ENCODE results near the gene MYO10. TPM values are rescaled to one million over a fixed set of nuclear protein-coding genes. Genes with fewer than 3 reads are reported as not detected.

MYO10 gene
- total RNA-seq, 4 donors from 2014 or later: 30.6 to 55.9 (median 38.2) TPM

DNA sequence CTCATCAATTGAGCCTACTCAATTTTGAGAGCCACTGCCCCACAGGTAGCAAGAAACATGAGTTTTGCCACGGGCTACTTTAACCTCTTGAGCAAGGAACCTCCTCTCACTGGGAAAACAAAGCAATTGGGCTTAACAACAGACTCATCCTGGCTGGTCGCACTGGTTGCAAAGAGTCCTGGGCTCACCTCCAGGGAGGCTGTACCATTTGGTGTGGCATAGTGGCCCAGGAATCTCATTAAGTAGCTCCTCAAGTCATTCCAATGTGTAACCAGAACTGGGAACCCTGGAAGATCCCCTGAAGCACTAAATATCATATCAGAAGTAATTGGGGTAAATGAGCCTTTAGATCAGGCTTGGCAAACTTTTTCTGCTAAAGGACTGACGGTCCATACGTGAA, 78.5 kb downstream of the MYO10 start:
- Histone ChIP-seq H3K27me3 (no peaks in the 10 kb centered on the region), H3K4me3 (no peak overlapping the region), H3K4me1 (peaks cover 0 to 13% (median 3%) of the 10 kb centered on the region in 4 donors), H3K9me3 (peaks cover 0 to 5% (median 0%) of the 10 kb centered on the region in 4 donors), H3K27ac (no peak overlapping the region), H3K36me3 (no peaks in the 10 kb centered on the region)
- TF ChIP-seq EP300 (IDR thresholded peaks at IDR 0.05): no peak
- no peak for TF ChIP-seq POLR2A (IDR thresholded peaks at IDR 0.05)
- TF ChIP-seq, protein P1, sequence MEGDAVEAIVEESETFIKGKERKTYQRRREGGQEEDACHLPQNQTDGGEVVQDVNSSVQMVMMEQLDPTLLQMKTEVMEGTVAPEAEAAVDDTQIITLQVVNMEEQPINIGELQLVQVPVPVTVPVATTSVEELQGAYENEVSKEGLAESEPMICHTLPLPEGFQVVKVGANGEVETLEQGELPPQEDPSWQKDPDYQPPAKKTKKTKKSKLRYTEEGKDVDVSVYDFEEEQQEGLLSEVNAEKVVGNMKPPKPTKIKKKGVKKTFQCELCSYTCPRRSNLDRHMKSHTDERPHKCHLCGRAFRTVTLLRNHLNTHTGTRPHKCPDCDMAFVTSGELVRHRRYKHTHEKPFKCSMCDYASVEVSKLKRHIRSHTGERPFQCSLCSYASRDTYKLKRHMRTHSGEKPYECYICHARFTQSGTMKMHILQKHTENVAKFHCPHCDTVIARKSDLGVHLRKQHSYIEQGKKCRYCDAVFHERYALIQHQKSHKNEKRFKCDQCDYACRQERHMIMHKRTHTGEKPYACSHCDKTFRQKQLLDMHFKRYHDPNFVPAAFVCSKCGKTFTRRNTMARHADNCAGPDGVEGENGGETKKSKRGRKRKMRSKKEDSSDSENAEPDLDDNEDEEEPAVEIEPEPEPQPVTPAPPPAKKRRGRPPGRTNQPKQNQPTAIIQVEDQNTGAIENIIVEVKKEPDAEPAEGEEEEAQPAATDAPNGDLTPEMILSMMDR (IDR thresholded peaks at IDR 0.05): no peak
- no peak for DNase-seq (ENCODE audit: low spot score in 2 of 2)
- 95 to 98% methylated on average over 4 of the region's 4 CpGs for WGBS, 2 donors

DNA sequence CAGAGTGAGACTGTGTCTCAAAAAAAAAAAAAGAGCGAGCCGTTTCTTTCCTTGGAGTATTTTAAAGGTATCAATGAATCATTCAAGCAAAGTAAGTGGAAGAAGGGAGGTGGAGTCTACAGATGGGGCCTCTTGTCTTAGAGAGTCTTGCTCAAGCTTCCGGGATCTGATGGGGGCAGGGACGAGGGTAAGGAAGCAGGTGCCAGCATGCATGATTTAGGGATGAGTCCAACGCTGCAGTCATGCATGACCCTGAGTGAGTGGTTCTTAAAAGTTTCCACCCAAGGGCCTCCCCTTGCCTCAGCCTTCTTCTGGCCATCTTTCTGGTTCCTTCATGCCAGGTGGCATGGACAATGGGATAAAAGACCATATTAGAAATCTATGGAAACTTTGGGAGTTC, 79.6 kb downstream of the MYO10 start:
- Histone ChIP-seq H3K27ac (no peak overlapping the region), H3K9me3 (peaks cover 0 to 5% (median 0%) of the 10 kb centered on the region in 4 donors), H3K4me3 (no peak overlapping the region), H3K4me1 (peaks cover 0 to 12% (median 3%) of the 10 kb centered on the region in 4 donors), H3K36me3 (no peaks in the 10 kb centered on the region), H3K27me3 (no peaks in the 10 kb centered on the region)
- no peak for DNase-seq (ENCODE audit: low spot score in 2 of 2)
- TF ChIP-seq EP300 (IDR thresholded peaks at IDR 0.05) (no peak), POLR2A (IDR thresholded peaks at IDR 0.05) (no peak)
- TF ChIP-seq, protein P1 (IDR thresholded peaks at IDR 0.05): no peak
- 86 to 91% methylated on average over 5 of the region's 5 CpGs for WGBS, 2 donors

DNA sequence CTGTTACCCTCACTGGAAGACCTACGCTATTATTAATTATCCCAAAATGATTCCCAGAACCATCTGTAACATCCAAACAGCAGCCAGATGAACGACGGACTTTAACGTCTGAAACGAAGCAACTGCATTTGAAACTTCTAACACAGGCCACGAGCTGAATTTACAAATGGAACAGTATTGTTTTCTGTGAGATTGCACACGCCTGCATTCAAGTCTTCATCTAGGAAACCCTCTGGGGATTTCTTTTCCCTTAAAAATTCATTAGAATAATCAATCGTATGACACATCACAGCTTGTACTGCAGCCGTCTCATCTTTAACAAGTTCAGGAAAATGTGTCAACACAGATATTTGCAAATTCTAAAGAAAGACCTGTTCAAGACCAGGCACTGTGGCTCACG, 80.2 kb downstream of the MYO10 start:
- 55 to 68% methylated on average over 10 of the region's 10 CpGs for WGBS, 2 donors
- H3K9me3 ChIP-seq: peaks cover 0 to 5% (median 0%) of the 10 kb centered on the region in 4 donors
- no peaks in the 10 kb centered on the region for H3K36me3 ChIP-seq
- no peak overlapping the region for H3K27ac ChIP-seq
- TF ChIP-seq EP300 (IDR thresholded peaks at IDR 0.05) (no peak), POLR2A (IDR thresholded peaks at IDR 0.05) (no peak)
- TF ChIP-seq, protein P1 (IDR thresholded peaks at IDR 0.05): no peak
- no peaks in the 10 kb centered on the region for H3K27me3 ChIP-seq
- H3K4me1 ChIP-seq: peaks cover 0 to 12% (median 3%) of the 10 kb centered on the region in 4 donors
- no peak overlapping the region for H3K4me3 ChIP-seq
- no peak for DNase-seq (ENCODE audit: low spot score in 2 of 2)

DNA sequence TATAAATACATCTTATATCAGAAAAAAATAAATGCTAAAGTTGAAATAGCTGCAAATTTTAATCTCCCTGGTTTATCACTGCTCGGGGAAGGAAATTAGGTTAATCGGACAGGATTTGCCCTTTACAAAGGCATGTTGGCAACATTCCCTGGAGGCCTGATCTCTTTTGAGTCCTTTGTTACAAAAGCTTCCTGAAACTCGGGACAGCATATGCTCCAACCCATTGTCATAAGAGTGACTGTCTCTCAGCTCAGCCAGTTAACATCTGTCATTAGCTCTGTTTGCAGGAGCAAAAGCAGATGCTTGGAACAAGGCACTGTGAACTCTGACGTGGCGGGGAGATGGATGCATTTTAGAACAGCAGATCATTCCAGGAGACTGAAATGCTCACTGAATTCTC, 80.6 kb downstream of the MYO10 start:
- H3K4me3 ChIP-seq: no peak overlapping the region
- WGBS, 2 donors: 32 to 37% methylated on average over 5 of the region's 5 CpGs
- no peaks in the 10 kb centered on the region for H3K36me3 ChIP-seq
- H3K9me3 ChIP-seq: peaks cover 0 to 5% (median 0%) of the 10 kb centered on the region in 4 donors
- no peak for DNase-seq (ENCODE audit: low spot score in 2 of 2)
- peaks cover 0 to 12% (median 3%) of the 10 kb centered on the region in 4 donors for H3K4me1 ChIP-seq
- TF ChIP-seq, protein P1 (IDR thresholded peaks at IDR 0.05): no peak
- no peak for TF ChIP-seq POLR2A (IDR thresholded peaks at IDR 0.05)
- no peak for TF ChIP-seq EP300 (IDR thresholded peaks at IDR 0.05)
- no peak overlapping the region for H3K27ac ChIP-seq
- no peaks in the 10 kb centered on the region for H3K27me3 ChIP-seq

DNA sequence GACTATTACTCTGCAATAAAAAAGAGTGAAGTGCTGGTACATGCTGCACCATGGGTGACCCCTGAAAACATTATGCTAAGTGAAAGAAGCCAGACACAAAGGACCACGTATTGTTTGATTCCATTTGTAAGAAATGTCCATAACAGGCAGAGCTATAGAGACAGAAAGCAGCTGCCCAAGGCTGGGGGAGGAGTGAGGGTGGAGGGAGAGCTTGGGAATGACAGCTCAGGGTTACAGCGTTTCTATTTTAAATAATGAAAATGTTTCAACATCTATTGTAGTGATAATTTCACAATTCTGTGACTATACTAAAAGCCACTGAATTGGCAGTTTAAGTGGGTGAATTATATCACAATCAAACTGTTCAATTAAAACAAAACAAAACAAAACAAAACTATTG, 81.7 kb downstream of the MYO10 start:
- Histone ChIP-seq H3K4me1 (peaks cover 0 to 12% (median 3%) of the 10 kb centered on the region in 4 donors), H3K9me3 (peaks cover 0 to 5% (median 0%) of the 10 kb centered on the region in 4 donors), H3K4me3 (no peak overlapping the region), H3K36me3 (no peaks in the 10 kb centered on the region), H3K27ac (no peak overlapping the region), H3K27me3 (no peaks in the 10 kb centered on the region)
- TF ChIP-seq POLR2A (IDR thresholded peaks at IDR 0.05): no peak
- TF ChIP-seq, protein P1 (IDR thresholded peaks at IDR 0.05): no peak
- TF ChIP-seq EP300 (IDR thresholded peaks at IDR 0.05): no peak
- 60 to 61% methylated on average over 2 of the region's 2 CpGs for WGBS, 2 donors
- DNase-seq (ENCODE audit: low spot score in 2 of 2): no peak

All from tibial nerve (tissue), 4 donors.